HCT116 (cell line): ENCODE results near the gene MPIG6B. TPM values are rescaled to one million over a fixed set of nuclear protein-coding genes. Genes with fewer than 3 reads are reported as not detected.

ENCODE experiments used
- ATAC-seq: fragments of 200-7000 bp; cut with Tn5 transposase; 2 replicates; pipeline ENCODE4 v1.9.1; 2020; ENCODE audit warnings: mild to moderate bottlenecking, moderate library complexity
- BruUV-seq: library from RNA; stranded (reverse); fragments of 400-500 nt; replicated peaks from 2 replicates; lab custom pipeline; 2021; lab: Mats Ljungman, UMichigan
- CTCF ChIA-PET: fragments of 300-600 bp; sonication (Branson Sonifier 250); formaldehyde crosslinking; loops from one replicate; lab custom pipeline; 2021; ENCODE audit warnings: antibody characterized with exemption; lab: Charles Lee
- POLR2A ChIA-PET: fragments of 300-600, 350-600 bp; sonication (Branson Sonifier 250); formaldehyde crosslinking; loops from one replicate; lab custom pipeline; 2021; ENCODE audit warnings: antibody characterized with exemption; lab: Charles Lee
- RAD21 ChIA-PET, 2 experiments: fragments of 300-600 bp; sonication (Branson Sonifier 250); formaldehyde crosslinking; loops; one replicate each; lab custom pipeline; 2023; ENCODE audit warnings: low total read pairs in 2 of 2; ENCODE audit not compliant: uncharacterized antibody in 2 of 2, unreplicated experiment in 2 of 2, low non-redundant PET in 1 of 2; lab: Charles Lee
- DNase-seq: peaks from one replicate; pipeline ENCODE4 v3.0.0-alpha.2; 2010; ENCODE audit warnings: low read depth, low spot score
- H2AFZ ChIP-seq: fragments of 200-600 bp; shearing (Covaris generic), sonication (generic); 2 replicates; pipeline ENCODE4 v1.6.1; 2017; ENCODE audit warnings: low read depth, mixed run types, mixed read lengths, antibody characterized with exemption, low read length; ENCODE audit not compliant: poor library complexity, severe bottlenecking
- H3K27ac ChIP-seq: 2 replicates; pipeline ENCODE4 v1.5.1; 2012; ENCODE audit warnings: low read depth, low read length
- H3K27me3 ChIP-seq: fragments of 200-600 bp; sonication (generic); 2 replicates; pipeline ENCODE4 v1.6.1; 2016; ENCODE audit warnings: mixed run types, low read length, mixed read lengths; ENCODE audit not compliant: insufficient read depth
- H3K36me3 ChIP-seq, 2 experiments: fragments of 200-500 bp in 1 of 2; fragments of 200-600 bp in 1 of 2; sonication (Bioruptor generic) in 1 of 2; sonication (generic) in 1 of 2; 2 replicates each; pipeline versions ENCODE4 v1.5.1 to v1.6.1; 2014 to 2016; ENCODE audit warnings: low read length in 2 of 2, inconsistent platforms in 1 of 2, mixed read lengths in 1 of 2, mixed run types in 1 of 2; ENCODE audit not compliant: insufficient read depth in 2 of 2, control insufficient read depth in 1 of 2
- H3K4me1 ChIP-seq, 2 experiments: fragments of 200-600 bp in 1 of 2; sonication (generic) in 1 of 2; 2 replicates each; pipeline versions ENCODE4 v1.5.1 to v1.6.1; 2012 to 2017; ENCODE audit warnings: low read length in 2 of 2, inconsistent platforms in 1 of 2, mild to moderate bottlenecking in 1 of 2, mixed read lengths in 1 of 2, mixed run types in 1 of 2, moderate library complexity in 1 of 2; ENCODE audit not compliant: insufficient read depth in 2 of 2, control insufficient read depth in 1 of 2
- H3K4me2 ChIP-seq: fragments of 200-600 bp; sonication (generic); 2 replicates; pipeline ENCODE4 v1.6.1; 2017; ENCODE audit warnings: mixed run types, low read length, mixed read lengths
- H3K4me3 ChIP-seq, 2 experiments: fragments of 200-600 bp in 1 of 2; sonication (generic) in 1 of 2; replicated peaks in 1 of 2; 2 replicates each; pipeline ENCODE4 v1.5.1; 2011 to 2016; ENCODE audit warnings: low read length in 2 of 2, control low read depth in 1 of 2, low read depth in 1 of 2, mild to moderate bottlenecking in 1 of 2, mixed read lengths in 1 of 2, mixed run types in 1 of 2
- H3K79me2 ChIP-seq: fragments of 200-600 bp; sonication (generic); 2 replicates; pipeline ENCODE4 v1.6.1; 2017; ENCODE audit warnings: mild to moderate bottlenecking, mixed run types, low read length, moderate library complexity, mixed read lengths; ENCODE audit not compliant: insufficient read depth
- H3K9ac ChIP-seq: fragments of 200-600 bp; sonication (generic); 2 replicates; pipeline ENCODE4 v1.6.1; 2016; ENCODE audit warnings: low read length, mixed read lengths
- H3K9me2 ChIP-seq: fragments of 200-600 bp; sonication (generic), shearing (Covaris generic); 2 replicates; pipeline ENCODE4 v1.6.1; 2017; ENCODE audit warnings: mixed run types, mild to moderate bottlenecking, moderate library complexity; ENCODE audit not compliant: insufficient read depth
- H3K9me3 ChIP-seq, 2 experiments: fragments of 200-500 bp in 1 of 2; fragments of 200-600 bp in 1 of 2; sonication (Bioruptor generic) in 1 of 2; sonication (generic) in 1 of 2; 2 replicates each; pipeline ENCODE4 v1.6.1; 2014 to 2017; ENCODE audit warnings: low read length in 2 of 2, mixed read lengths in 2 of 2, inconsistent platforms in 1 of 2, low read depth in 1 of 2, mild to moderate bottlenecking in 1 of 2, mixed run types in 1 of 2, moderate library complexity in 1 of 2; ENCODE audit not compliant: control insufficient read depth in 1 of 2, insufficient read depth in 1 of 2
- H4K20me1 ChIP-seq: fragments of 200-600 bp; sonication (generic), shearing (Covaris generic); 2 replicates; pipeline ENCODE4 v1.6.1; 2017; ENCODE audit warnings: mixed run types, mild to moderate bottlenecking, moderate library complexity; ENCODE audit not compliant: insufficient read depth
- ATF3 ChIP-seq: IDR thresholded peaks from 2 replicates; pipeline ENCODE4 v1.6.1; 2012
- EZH2phosphoT487 ChIP-seq: fragments of 200-600 bp; IDR thresholded peaks from 2 replicates; pipeline ENCODE4 v1.6.1; 2018; ENCODE audit warnings: antibody characterized with exemption, borderline replicate concordance
- JUND ChIP-seq: IDR thresholded peaks from 2 replicates; pipeline ENCODE4 v1.6.1; 2012
- MAX ChIP-seq: IDR thresholded peaks from 2 replicates; pipeline ENCODE4 v1.6.1; 2012
- POLR2AphosphoS5 ChIP-seq: IDR thresholded peaks from 2 replicates; pipeline ENCODE4 v1.6.1; 2011; ENCODE audit warnings: mild to moderate bottlenecking, low read depth, low read length, moderate library complexity
- SIN3A ChIP-seq: IDR thresholded peaks from 2 replicates; pipeline ENCODE4 v1.6.1; 2012; ENCODE audit warnings: low read depth
- YY1 ChIP-seq: IDR thresholded peaks from 2 replicates; pipeline ENCODE4 v1.6.1; 2011; ENCODE audit warnings: low read length, low read depth, moderate library complexity, mild to moderate bottlenecking; ENCODE audit not compliant: insufficient replicate concordance; ENCODE audit errors: extremely low read depth
- intact Hi-C: fragments of 100-400 bp; cut with micrococcal nuclease; formaldehyde crosslinking; loops from 2 replicates; pipeline ENCODE4 v1.10.0; 2022
- total RNA-seq: library from RNA; stranded (reverse); gene quantifications from one replicate; pipeline ENCODE4 v1.2.1, GENCODE V29; 2021; ENCODE audit not compliant: unreplicated experiment

MPIG6B gene
- total RNA-seq, 1 experiment from 2014 or later: 0.42 TPM

- ATAC-seq (no peak), DNase-seq (no peak)
- H3K79me2 ChIP-seq: no peaks in the 10 kb centered on the region
- ChIA-PET CTCF (no interaction called here), POLR2A (no interaction called here), RAD21 (no interaction called here)
- H4K20me1 ChIP-seq: no peaks in the 10 kb centered on the region
- no peaks in the 10 kb centered on the region for H3K27me3 ChIP-seq
- H3K4me3 ChIP-seq: no peak overlapping the region
- no peak overlapping the region for H3K4me2 ChIP-seq
- intact Hi-C loops: no loop called here
- H3K4me1 ChIP-seq: peaks cover 7 to 18% of the 10 kb centered on the region in 2 experiments; a peak in 3 of 4 replicates
- H2AFZ ChIP-seq: no peak overlapping the region
- no peaks in the 10 kb centered on the region for H3K9me3 ChIP-seq
- H3K9me2 ChIP-seq: no peaks in the 10 kb centered on the region
- TF ChIP-seq YY1 (no peak), SIN3A (no peak)
- no peak overlapping the region for H3K9ac ChIP-seq
- H3K36me3 ChIP-seq: peaks cover 3 to 22% of the 10 kb centered on the region in 2 experiments; a peak in 2 of 4 replicates
- TSS peak; percentile 39 for BruUV-seq
- H3K27ac ChIP-seq: no peak overlapping the region
These were observed 41.0 kb downstream of the MPIG6B start for GRCh38 chr6:31764198-31764597.

GRCh38 chr6:31765559-31765909 is 42.4 kb downstream of the MPIG6B start:
- no peak overlapping the region for H3K4me2 ChIP-seq
- TF ChIP-seq EZH2phosphoT487 (no peak), POLR2AphosphoS5 (no peak), ATF3 (no peak), JUND (no peak), MAX (no peak)
- no peak overlapping the region for H3K4me3 ChIP-seq
- peaks cover 0 to 11% of the 10 kb centered on the region in 2 experiments; a peak in 1 of 4 replicates for H3K36me3 ChIP-seq
- H3K27ac ChIP-seq: no peak overlapping the region; the same call in 1 of the 2 replicates
- no TSS peak for BruUV-seq
- CTCF ChIA-PET: interaction anchor here (0.9 kb wide), 1 partner anchor 65 kb away, joined by 5 read pairs; no protein-coding TSS in a partner anchor
- intact Hi-C loops: no loop called here
- POLR2A ChIA-PET: no interaction called here
- H3K79me2 ChIP-seq: no peaks in the 10 kb centered on the region
- no peak overlapping the region for H2AFZ ChIP-seq
- no peaks in the 10 kb centered on the region for H3K9me2 ChIP-seq
- no peak overlapping the region for H3K9ac ChIP-seq
- H3K9me3 ChIP-seq: no peaks in the 10 kb centered on the region
- H4K20me1 ChIP-seq: no peaks in the 10 kb centered on the region
- ATAC-seq: no peak
- H3K4me1 ChIP-seq: peaks cover 12 to 30% of the 10 kb centered on the region in 2 experiments; a peak in 3 of 4 replicates
- no peak for DNase-seq
- RAD21 ChIA-PET: no interaction called here
- no peaks in the 10 kb centered on the region for H3K27me3 ChIP-seq
